GM21737 (cell line): ENCODE data around the gene SHOX.
"Not testable (repeated sequence)": the region's sequence is repeated elsewhere in the genome, so short reads cannot be mapped to it uniquely, and the experiment has no call there.

Experiments
- ATAC-seq: cut with Tn5 transposase; IDR thresholded peaks from one replicate; pipeline ENCODE4 v1.9.1; 2021; ENCODE audit warnings: mild to moderate bottlenecking, moderate library complexity; ENCODE audit not compliant: unreplicated experiment

SHOX gene

GRCh38 chrX:630612-631496, at the start of gene SHOX:
Gene SHOX (plus strand): TSS chrX:630791. CDS start chrX:630898, 107 bp downstream.
- ATAC-seq, result no peak

DNA sequence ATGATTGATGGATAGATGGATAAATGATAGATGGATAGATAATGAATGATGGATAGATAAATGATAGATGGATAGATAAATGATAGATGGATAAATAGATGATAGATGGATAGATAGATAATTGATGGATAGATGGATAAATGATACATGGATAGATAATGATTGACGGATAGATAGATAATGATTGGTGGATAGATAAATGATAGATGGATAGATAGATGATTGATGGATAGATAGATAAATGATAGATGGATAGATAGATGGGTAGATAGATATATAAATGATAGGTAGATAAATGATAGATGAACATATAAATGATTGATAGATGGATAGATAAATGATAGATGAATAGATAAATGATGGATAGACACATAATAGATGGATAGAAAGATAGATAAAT, 49.5 kb upstream of the SHOX start:
- no peak for ATAC-seq

- no peak for ATAC-seq
These were observed 48.8 kb upstream of the SHOX start for GRCh38 chrX:581720-582298.

GRCh38 chrX:584572-584971, 46.0 kb upstream of the SHOX start:
- no peak for ATAC-seq

- no peak for ATAC-seq
These were observed 45.3 kb upstream of the SHOX start for GRCh38 chrX:585115-585808.

- ATAC-seq, result no peak
These were observed 44.2 kb upstream of the SHOX start for GRCh38 chrX:586351-586750.

DNA sequence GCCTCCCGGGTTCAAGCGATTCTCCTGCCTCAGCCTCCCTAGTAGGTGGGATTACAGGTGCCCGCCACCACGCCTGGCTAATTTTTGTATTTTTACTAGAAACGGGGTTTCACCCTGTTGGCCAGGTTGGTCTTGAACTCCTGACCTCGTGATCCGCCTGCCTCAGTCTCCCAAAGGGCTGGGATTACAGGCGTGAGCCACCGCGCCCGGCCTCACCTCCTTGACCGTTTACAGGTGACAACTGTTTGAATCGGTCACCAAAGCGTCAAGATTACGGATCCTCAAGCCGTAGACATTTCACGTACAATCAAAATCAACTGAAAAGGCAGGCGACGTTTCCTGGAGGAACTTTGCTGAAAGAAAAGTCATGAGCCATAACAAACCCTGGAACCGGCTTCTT, 41.3 kb upstream of the SHOX start:
- not testable (repeated sequence) for ATAC-seq

DNA sequence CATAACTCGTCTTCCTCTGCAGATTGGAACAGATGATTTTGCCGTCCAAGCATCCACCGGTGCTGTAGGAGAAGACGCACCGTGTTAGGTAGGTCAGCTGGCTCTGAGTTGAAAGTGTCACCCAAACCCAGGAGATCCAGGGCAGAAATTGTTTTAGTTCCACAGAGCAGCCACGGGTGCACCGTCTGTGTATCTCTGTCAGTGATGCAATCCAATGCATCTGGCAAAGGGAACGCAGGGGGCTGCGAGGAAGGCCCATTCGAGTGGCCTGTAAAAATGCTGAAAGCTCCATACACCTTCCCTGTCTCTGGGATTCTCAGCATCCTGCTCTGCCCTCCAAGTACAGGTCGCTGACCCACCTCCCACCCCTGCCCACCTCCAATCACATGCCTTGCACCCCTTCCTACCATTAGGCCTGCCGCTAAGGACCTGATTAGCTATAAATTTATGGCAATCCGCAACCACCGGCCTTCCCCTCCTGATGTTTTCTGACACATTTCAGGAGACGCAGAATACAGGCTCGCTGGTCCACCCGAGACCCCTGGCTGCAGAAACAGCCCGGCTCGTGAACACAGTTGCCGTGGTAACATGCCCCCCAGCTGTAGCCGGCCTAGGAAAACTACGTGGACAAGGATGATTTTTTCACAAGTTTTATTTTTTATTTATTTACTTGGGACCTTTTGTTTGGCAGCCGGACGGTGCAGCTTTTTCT, 39.7 kb upstream of the SHOX start:
- ATAC-seq, result no peak

DNA sequence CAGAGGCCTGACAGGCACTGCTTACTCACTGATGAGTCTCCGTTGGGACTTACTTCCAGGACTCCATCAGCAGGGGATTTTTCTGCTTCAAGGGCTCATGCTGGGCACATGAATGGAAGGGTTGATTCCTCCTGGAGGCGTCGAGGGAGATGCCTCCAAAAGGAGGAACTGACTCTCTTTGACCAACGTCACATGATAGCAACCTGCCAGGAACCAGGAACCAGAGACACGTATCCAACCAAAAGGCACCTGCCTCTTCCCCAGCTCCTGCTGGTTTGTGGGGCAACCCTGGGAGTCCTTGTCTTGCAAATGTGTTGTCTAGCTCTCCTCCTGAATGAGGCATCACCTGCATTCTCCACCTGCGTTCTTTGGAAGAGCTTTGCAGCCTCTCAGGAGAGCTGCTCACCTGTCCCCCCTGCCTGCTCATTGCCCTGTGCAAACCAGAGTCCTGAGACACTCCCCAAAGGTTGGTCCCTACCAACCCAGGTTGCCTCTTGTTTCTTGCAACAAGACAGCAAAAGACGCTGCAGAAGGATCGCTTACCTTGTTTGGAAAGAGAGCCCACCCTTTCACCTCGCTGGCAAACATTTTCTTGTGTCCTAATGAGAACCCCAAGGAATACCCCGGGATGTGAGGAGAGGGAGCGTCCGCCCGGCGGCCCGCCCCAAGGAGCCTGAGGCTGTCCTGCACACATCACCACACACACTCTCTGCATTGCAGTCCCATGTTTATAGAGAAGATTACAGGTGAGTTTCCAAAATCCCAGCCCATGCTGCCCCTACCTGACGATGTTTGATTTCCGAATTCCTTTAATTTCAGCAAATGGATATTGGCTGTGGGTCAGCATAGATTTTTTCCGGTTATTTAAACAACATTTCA, 30.5 kb upstream of the SHOX start:
- no peak for ATAC-seq

DNA sequence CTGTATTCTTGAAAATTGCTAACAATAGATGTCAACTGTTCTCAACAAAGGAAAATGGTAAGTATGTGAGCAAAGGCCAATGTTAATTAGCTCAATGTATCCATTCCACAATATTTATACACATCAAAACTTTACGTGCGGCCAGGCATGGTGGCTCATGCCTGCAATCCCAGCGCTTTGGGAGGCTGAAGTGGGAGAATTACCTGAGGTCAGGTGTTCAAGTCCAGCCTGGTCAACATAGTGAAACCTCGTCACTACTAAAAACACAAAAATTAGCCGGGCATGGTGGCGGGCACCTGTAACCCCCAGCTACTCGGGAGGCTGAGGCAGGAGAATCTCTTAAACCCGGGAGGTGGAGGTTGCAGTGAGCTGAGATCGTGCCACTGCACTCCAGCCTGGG, 27.6 kb upstream of the SHOX start:
- not testable (repeated sequence) for ATAC-seq

- not testable (repeated sequence) for ATAC-seq
These were observed 26.0 kb upstream of the SHOX start for GRCh38 chrX:604616-605015.

- ATAC-seq, result not testable (repeated sequence)
These were observed 22.5 kb upstream of the SHOX start for GRCh38 chrX:608088-608487.

DNA sequence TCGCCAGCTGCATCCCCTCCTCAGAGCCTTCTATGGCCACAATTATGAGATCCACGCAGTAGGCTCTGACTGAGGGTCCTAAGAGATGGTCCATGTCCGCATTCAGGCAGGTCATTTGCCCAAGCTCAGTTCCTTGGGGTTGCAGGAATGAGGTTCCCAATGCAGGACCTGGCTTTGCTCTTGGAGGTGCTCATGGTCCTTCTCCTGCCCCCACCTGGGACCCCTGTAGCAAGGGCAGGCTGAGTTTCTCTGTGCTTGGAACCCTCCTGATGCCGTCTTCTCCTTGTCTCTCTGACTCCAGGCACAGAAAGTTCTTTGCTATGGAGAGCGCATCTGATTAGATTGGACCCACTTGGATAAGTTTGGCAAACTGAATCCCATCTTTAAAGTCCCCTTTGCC, 16.5 kb upstream of the SHOX start:
- ATAC-seq, result no peak

DNA sequence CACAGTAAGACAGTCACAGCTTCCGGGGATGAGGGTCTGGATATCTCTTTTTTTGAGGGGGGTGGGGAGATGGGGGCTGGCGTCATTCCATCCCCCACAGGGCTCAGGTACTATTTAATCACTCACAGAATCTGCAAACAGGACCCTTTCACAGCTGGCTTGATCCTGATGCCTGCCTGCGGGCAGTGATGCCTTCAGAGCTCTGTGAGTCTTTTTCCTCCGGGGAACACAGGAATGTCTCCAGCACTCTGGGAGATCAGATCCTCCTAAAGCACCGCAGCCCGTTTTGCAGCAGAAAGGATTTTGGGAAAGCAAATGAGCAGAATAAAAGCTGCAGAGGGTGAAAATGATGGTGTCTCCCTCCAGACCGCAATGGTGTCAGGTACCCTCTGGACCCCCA, 13.2 kb upstream of the SHOX start:
- ATAC-seq, result no peak

- no peak for ATAC-seq
These were observed 12.7 kb upstream of the SHOX start for GRCh38 chrX:617891-618290.

- not testable (repeated sequence) for ATAC-seq
These were observed 12.3 kb upstream of the SHOX start for GRCh38 chrX:618304-618703.

GRCh38 chrX:618761-619450, 11.7 kb upstream of the SHOX start:
- no peak for ATAC-seq

- no peak for ATAC-seq
These were observed 11.2 kb upstream of the SHOX start for GRCh38 chrX:619451-619811.

DNA sequence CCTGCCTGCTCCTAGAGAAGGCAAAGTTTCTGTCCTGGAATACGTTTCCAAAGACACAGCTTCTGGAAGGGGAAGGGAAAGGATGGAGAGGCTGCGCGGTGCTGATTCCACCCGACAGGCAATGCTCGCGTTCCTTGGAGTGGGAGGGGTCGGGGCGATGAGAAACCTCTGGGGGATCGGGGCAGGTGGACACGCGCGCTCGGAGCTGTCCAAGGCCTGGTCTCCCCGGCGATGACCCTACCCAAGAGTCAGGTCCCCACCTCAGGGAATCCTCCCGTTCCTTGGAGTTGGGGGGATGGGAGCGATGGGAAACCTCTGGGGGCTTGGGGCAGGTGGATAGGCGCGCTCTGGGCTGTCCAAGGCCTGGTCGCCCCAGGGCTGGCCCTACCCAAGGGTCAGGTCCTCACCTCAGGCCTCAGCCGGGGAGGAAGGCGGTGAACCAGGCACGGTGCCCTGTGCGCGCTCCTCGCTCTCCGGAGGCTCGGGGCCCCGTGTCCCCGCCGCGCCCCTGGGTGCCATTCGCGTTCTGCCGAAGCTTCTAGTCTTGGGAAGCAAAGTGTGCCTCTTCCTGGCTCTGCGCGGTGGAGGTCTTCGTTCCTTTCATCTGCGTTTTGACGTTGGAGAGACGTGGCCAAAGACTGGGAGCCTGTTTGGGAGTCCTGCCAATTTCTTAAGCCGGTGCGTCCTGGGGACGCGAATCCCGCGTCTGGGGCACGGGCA, 10.6 kb upstream of the SHOX start:
- no peak for ATAC-seq
